A549 (cell line): ENCODE measurements around the gene AFF3.

Source experiments
- JUN ChIP-seq, 2 experiments: fragments of >200 bp; sonication (Bioruptor Twin); formaldehyde crosslinking; IDR thresholded peaks; 2 replicates in 1 of 2; 3 replicates in 1 of 2; pipeline ENCODE4 v1.6.1; 2016 to 2017
- JUNB ChIP-seq: fragments of >200 bp; sonication (Bioruptor Twin); formaldehyde crosslinking; IDR thresholded peaks from 2 replicates; pipeline ENCODE4 v1.6.1; 2016
- MAZ ChIP-seq: fragments of 150-350 bp; IDR thresholded peaks from 2 replicates; pipeline ENCODE4 v1.6.1; 2014; ENCODE audit warnings: antibody characterized with exemption, low read depth, low read length, borderline replicate concordance
- POLR2A ChIP-seq: IDR thresholded peaks from 2 replicates; pipeline ENCODE4 v1.6.1; 2012; ENCODE audit warnings: mild to moderate bottlenecking, low read length
- RAD21 ChIP-seq, 2 experiments: fragments of >200 bp in 1 of 2; sonication (Bioruptor Twin) in 1 of 2; formaldehyde crosslinking in 1 of 2; IDR thresholded peaks in 1 of 2; conservative IDR thresholded peaks in 1 of 2; 2 replicates in 1 of 2; 3 replicates in 1 of 2; pipeline ENCODE4 v1.6.1; 2012 to 2018; ENCODE audit warnings: inconsistent platforms in 1 of 2
- SMC3 ChIP-seq: fragments of >200 bp; sonication (Bioruptor Twin); formaldehyde crosslinking; IDR thresholded peaks from 3 replicates; pipeline ENCODE4 v1.6.1; 2018; ENCODE audit warnings: inconsistent platforms
- TF ChIP-seq, protein P1 (sequence below): fragments of >200 bp; sonication (Bioruptor Twin); formaldehyde crosslinking; IDR thresholded peaks from 3 replicates; pipeline ENCODE4 v1.5.1; 2016
- TF ChIP-seq, protein P2 (sequence below): fragments of 200-600 bp; sonication (generic); IDR thresholded peaks from 2 replicates; pipeline ENCODE4 v1.6.1; 2016; ENCODE audit warnings: antibody characterized with exemption, mild to moderate bottlenecking, moderate library complexity
- TF ChIP-seq, protein P3 (sequence below): fragments of 450-650 bp; IDR thresholded peaks from 2 replicates; pipeline ENCODE4 v1.6.1; 2014; ENCODE audit warnings: antibody characterized with exemption

DNA sequence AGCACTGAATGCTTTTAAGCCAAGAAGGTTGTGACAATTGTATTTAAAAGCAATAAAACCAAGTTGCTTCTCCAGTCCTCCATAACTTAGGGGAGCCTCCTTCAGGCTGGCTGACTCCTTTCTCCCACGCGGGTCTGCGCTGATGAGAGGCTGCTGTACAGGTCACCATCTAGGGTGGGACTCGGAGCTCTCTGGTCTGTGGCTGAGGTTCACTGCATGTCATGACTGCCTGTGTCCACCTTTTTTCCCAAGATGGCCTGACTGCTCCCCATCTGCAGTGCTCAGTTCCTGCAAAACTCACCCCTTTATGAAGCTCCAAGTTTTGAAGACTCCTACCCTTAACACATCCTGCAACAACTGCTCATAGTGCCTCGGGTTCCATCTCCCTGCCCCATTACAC, 194.4 kb downstream of the AFF3 start:
- TF ChIP-seq, protein P1, sequence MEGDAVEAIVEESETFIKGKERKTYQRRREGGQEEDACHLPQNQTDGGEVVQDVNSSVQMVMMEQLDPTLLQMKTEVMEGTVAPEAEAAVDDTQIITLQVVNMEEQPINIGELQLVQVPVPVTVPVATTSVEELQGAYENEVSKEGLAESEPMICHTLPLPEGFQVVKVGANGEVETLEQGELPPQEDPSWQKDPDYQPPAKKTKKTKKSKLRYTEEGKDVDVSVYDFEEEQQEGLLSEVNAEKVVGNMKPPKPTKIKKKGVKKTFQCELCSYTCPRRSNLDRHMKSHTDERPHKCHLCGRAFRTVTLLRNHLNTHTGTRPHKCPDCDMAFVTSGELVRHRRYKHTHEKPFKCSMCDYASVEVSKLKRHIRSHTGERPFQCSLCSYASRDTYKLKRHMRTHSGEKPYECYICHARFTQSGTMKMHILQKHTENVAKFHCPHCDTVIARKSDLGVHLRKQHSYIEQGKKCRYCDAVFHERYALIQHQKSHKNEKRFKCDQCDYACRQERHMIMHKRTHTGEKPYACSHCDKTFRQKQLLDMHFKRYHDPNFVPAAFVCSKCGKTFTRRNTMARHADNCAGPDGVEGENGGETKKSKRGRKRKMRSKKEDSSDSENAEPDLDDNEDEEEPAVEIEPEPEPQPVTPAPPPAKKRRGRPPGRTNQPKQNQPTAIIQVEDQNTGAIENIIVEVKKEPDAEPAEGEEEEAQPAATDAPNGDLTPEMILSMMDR = no peak
- TF ChIP-seq, protein P2, sequence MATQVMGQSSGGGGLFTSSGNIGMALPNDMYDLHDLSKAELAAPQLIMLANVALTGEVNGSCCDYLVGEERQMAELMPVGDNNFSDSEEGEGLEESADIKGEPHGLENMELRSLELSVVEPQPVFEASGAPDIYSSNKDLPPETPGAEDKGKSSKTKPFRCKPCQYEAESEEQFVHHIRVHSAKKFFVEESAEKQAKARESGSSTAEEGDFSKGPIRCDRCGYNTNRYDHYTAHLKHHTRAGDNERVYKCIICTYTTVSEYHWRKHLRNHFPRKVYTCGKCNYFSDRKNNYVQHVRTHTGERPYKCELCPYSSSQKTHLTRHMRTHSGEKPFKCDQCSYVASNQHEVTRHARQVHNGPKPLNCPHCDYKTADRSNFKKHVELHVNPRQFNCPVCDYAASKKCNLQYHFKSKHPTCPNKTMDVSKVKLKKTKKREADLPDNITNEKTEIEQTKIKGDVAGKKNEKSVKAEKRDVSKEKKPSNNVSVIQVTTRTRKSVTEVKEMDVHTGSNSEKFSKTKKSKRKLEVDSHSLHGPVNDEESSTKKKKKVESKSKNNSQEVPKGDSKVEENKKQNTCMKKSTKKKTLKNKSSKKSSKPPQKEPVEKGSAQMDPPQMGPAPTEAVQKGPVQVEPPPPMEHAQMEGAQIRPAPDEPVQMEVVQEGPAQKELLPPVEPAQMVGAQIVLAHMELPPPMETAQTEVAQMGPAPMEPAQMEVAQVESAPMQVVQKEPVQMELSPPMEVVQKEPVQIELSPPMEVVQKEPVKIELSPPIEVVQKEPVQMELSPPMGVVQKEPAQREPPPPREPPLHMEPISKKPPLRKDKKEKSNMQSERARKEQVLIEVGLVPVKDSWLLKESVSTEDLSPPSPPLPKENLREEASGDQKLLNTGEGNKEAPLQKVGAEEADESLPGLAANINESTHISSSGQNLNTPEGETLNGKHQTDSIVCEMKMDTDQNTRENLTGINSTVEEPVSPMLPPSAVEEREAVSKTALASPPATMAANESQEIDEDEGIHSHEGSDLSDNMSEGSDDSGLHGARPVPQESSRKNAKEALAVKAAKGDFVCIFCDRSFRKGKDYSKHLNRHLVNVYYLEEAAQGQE = no peak
- TF ChIP-seq RAD21 (conservative IDR thresholded peaks at IDR 0.05 in 1 of 2, IDR thresholded peaks at IDR 0.05 in 1 of 2) (no peak), MAZ (no peak), SMC3 (no peak), JUN (IDR thresholded peaks at IDR 0.05) (no peak), POLR2A (no peak), JUNB (no peak)
- TF ChIP-seq, protein P3, sequence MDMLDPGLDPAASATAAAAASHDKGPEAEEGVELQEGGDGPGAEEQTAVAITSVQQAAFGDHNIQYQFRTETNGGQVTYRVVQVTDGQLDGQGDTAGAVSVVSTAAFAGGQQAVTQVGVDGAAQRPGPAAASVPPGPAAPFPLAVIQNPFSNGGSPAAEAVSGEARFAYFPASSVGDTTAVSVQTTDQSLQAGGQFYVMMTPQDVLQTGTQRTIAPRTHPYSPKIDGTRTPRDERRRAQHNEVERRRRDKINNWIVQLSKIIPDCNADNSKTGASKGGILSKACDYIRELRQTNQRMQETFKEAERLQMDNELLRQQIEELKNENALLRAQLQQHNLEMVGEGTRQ = no peak
